Fibroblast of lung (primary cell): ENCODE data around the gene WHRN.

Source experiments
- CTCF ChIP-seq, 2 donors: IDR thresholded peaks in 1 of 2; conservative IDR thresholded peaks in 1 of 2; 1 replicate in 1 of 2; 2 replicates in 1 of 2; pipeline ENCODE4 v1.5.1; 2011 to 2012; ENCODE audit warnings: low read length in 2 of 2, control low read depth in 1 of 2, inconsistent platforms in 1 of 2, low read depth in 1 of 2, mild to moderate bottlenecking in 1 of 2
- EZH2 ChIP-seq: IDR thresholded peaks from 2 replicates; pipeline ENCODE4 v1.5.1; 2012; ENCODE audit warnings: low read length, control low read depth, mild to moderate bottlenecking; ENCODE audit errors: missing control alignments

GRCh38 chr9:114478871-114479270, 26.4 kb downstream of the WHRN start:
- no peak for TF ChIP-seq CTCF (conservative IDR thresholded peaks at IDR 0.05 in 1 of 2, IDR thresholded peaks at IDR 0.05 in 1 of 2; ENCODE audit: low read depth in 1 of 2, low read length in 2 of 2)
- no peak for TF ChIP-seq EZH2
